Ovary (tissue), 10 donors: ENCODE measurements around the gene DDX47. TPM values are rescaled to one million over a fixed set of nuclear protein-coding genes. Genes with fewer than 3 reads are reported as not detected.

Experiments
- DNase-seq, 5 donors: peaks; one replicate each; pipeline ENCODE4 v3.0.0-alpha.2; 2019 to 2020
- H3K27ac ChIP-seq, 2 donors: fragments of 200-600 bp; one replicate each; pipeline versions ENCODE4 v1.5.1 to v1.8.0; 2019 to 2022
- H3K27me3 ChIP-seq: fragments of 200-600 bp; one replicate; pipeline ENCODE4 v1.8.0; 2022
- H3K36me3 ChIP-seq: fragments of 200-600 bp; sonication (generic); one replicate; pipeline ENCODE4 v1.5.1; 2019
- H3K4me1 ChIP-seq: one replicate; pipeline ENCODE4 v1.8.1; 2013; ENCODE audit warnings: mild to moderate bottlenecking, moderate library complexity; ENCODE audit not compliant: insufficient read depth
- H3K4me3 ChIP-seq: fragments of 200-600 bp; sonication (generic); one replicate; pipeline ENCODE4 v1.5.1; 2017
- H3K9me3 ChIP-seq, 2 donors: fragments of 200-600 bp in 1 of 2; sonication (generic) in 1 of 2; one replicate each; pipeline versions ENCODE4 v1.5.1 to v1.8.1; 2013 to 2019; ENCODE audit warnings: mild to moderate bottlenecking in 1 of 2, moderate library complexity in 1 of 2
- CTCF ChIP-seq, 3 donors: fragments of 450-650 bp in 2 of 3; fragments of 200-600 bp in 1 of 3; IDR thresholded peaks; one replicate each; pipeline versions ENCODE4 v1.5.1 to v1.8.0; 2016 to 2022; ENCODE audit warnings: antibody characterized with exemption in 3 of 3, mild to moderate bottlenecking in 1 of 3
- EP300 ChIP-seq: sonication (generic); formaldehyde crosslinking; IDR thresholded peaks from one replicate; pipeline ENCODE4 v1.6.1; 2017; ENCODE audit warnings: antibody characterized with exemption
- POLR2A ChIP-seq: fragments of 450-650 bp; IDR thresholded peaks from one replicate; pipeline ENCODE4 v1.6.1; 2017; ENCODE audit warnings: antibody characterized with exemption, mild to moderate bottlenecking, moderate library complexity
- WGBS, 3 donors: extraction: QIAGEN DNeasy Blood & Tissue Kit in 1 of 3; methylation state at CpG; one replicate each; pipeline versions ENCODE4 v1.1.5 to v1.1.7; 2013 to 2017; 5-methylcytosine and 5-hydroxymethylcytosine counted together
- intact Hi-C, 4 donors: fragments of 100-400 bp; cut with DNase I; formaldehyde crosslinking; loops; one replicate each; pipeline versions ENCODE4 v1.11.0 to v1.15.1; 2022 to 2023
- long read RNA-seq, 3 donors: library from polyadenylated mRNA in 2 of 3; unstranded in 2 of 3; transcript quantifications; one replicate each; pipeline ENCODE4 v2.0.0 and lab custom pipeline, GENCODE V29; 2021 to 2026
- polyA plus RNA-seq, 2 donors: library from polyadenylated mRNA; stranded (reverse); fragments of 200-250 nt in 1 of 2; fragments of 350-450 nt in 1 of 2; fragmentation: Illumina TruSeq in 1 of 2; extraction: RNeasy Lipid Tissue Mini Kit (QIAGEN cat#74804) in 1 of 2; gene quantifications; one replicate each; pipeline ENCODE4 v1.2.3, GENCODE V29; 2013 to 2014
- total RNA-seq, 7 donors: library from RNA; depleted of rRNA in 2 of 7; stranded (reverse); fragments of >200 nt in 2 of 7; fragmentation: NEBNext Ultra II Directional in 3 of 7; extraction: Animal tissue kit (Norgen Biotek cat#: 25700) in 3 of 7; gene quantifications; one replicate each; pipeline versions ENCODE4 v1.1.0 to v1.2.4, GENCODE V29; 2016 to 2023
- donor health status: DM: no; HTN: no; CAD: no; lungs with moderate emphysema.
- donor health status: DM: no; HTN: no; CAD: no.
- donor health status: Bipolar disorder and iron deficiency.
- donor health status: DM: yes; HTN: yes; CAD: no.
- donor health status: DM: no; HTN: no; CAD: no.
- donor health status: DM: yes; HTN: yes; CAD: no.

DDX47 gene
- total RNA-seq (10 to 100 TPM; 45.6 to 59.8 (median 52.3) TPM), polyA plus RNA-seq (10 to 100 TPM; 38.6 to 71.7 TPM)
- long read RNA-seq, donor 1, transcript DDX47-202 (12 exons, 1,817 nt) = major isoform, 135 of 144 reads
- long read RNA-seq, donor 1, transcript DDX47-212 (11 exons, 2,357 nt) = minor isoform, 6 of 144 reads
- long read RNA-seq, donor 1, partial matches to known transcripts = 0 of 144 reads
- long read RNA-seq, donor 1, other reads (novel, unspliced or antisense) = 1 of 144 reads
- long read RNA-seq, donor 2, transcript DDX47-202 (12 exons, 1,817 nt) = major isoform, 25 of 28 reads
- long read RNA-seq, donor 2, partial matches to known transcripts = 0 of 28 reads
- long read RNA-seq, donor 2, other reads (novel, unspliced or antisense) = 0 of 28 reads
- long read RNA-seq, donor 3, transcript DDX47-212 (11 exons, 2,357 nt) = minor isoform, 7 of 65 reads
- long read RNA-seq, donor 3, transcript DDX47-202 (12 exons, 1,817 nt) = major isoform, 52 of 65 reads
- long read RNA-seq, donor 3, partial matches to known transcripts = 5 of 65 reads
- long read RNA-seq, donor 3, other reads (novel, unspliced or antisense) = 0 of 65 reads

- peak within 1 kb of the TSS in 1 of 2 donors; percentile 14 for H3K27ac ChIP-seq
- H3K9me3 ChIP-seq = no peaks in the 10 kb centered on the region
- no peaks in the 10 kb centered on the region for H3K36me3 ChIP-seq
- peaks cover 9% of the 10 kb centered on the region for H3K4me1 ChIP-seq
- peak; percentile 65 for TF ChIP-seq POLR2A
- peak; percentile 92 to 97 (median 95) for TF ChIP-seq CTCF (IDR thresholded peaks at IDR 0.05)
- TF ChIP-seq EP300 = no peak
- peak; percentile 93 to 98 (median 97) for DNase-seq
- H3K27me3 ChIP-seq = no peaks in the 10 kb centered on the region
- intact Hi-C loops = no loop called here
- 1 to 2% (median 2%) methylated on average over 35 of the region's 35 CpGs for WGBS, 3 donors
- H3K4me3 ChIP-seq = peak within 1 kb of the TSS; percentile 73
Observed at GRCh38 chr12:12813120-12814101, at the start of gene DDX47. DDX47 (plus strand) TSS chr12:12813346; CDS start chr12:12813368, 22 bp downstream.

DNA sequence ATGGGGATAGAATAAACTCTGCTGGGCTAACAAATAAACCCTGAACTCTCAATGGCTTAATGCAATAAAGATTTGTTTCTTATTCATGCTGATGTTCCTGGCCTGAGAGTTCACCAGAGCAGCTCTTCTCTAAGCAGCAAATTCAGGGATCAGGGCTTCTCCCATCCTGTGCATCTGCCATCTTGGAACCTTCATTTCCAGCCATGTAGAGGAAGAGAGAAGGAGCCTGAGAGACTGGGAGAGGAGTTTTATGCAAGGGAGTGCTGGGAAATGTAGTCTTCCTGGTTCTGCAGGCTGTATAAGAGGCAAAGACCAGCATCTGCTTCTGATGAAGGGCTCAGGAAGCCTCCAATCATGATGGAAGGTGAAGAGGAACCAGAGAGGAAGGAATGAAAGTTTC is 48.3 kb upstream of the DDX47 start:
- Histone ChIP-seq H3K27me3 (no peaks in the 10 kb centered on the region), H3K4me3 (no peak overlapping the region), H3K9me3 (no peaks in the 10 kb centered on the region), H3K27ac (no peak overlapping the region), H3K4me1 (no peaks in the 10 kb centered on the region), H3K36me3 (no peaks in the 10 kb centered on the region)
- no peak for DNase-seq
- TF ChIP-seq EP300 = no peak
- no peak for TF ChIP-seq CTCF (IDR thresholded peaks at IDR 0.05)
- no peak for TF ChIP-seq POLR2A
- intact Hi-C loops = no loop called here

GRCh38 chr12:12770262-12770661 is 42.9 kb upstream of the DDX47 start:
- intact Hi-C loops = no loop called here
- no peaks in the 10 kb centered on the region for H3K9me3 ChIP-seq
- H3K27me3 ChIP-seq = no peaks in the 10 kb centered on the region
- no peak overlapping the region for H3K27ac ChIP-seq
- 94 to 98% (median 96%) methylated on average over 6 of the region's 6 CpGs for WGBS, 3 donors
- TF ChIP-seq POLR2A (no peak), EP300 (no peak)
- H3K4me1 ChIP-seq = no peaks in the 10 kb centered on the region
- DNase-seq = no peak
- no peak overlapping the region for H3K4me3 ChIP-seq
- H3K36me3 ChIP-seq = no peaks in the 10 kb centered on the region

DNA sequence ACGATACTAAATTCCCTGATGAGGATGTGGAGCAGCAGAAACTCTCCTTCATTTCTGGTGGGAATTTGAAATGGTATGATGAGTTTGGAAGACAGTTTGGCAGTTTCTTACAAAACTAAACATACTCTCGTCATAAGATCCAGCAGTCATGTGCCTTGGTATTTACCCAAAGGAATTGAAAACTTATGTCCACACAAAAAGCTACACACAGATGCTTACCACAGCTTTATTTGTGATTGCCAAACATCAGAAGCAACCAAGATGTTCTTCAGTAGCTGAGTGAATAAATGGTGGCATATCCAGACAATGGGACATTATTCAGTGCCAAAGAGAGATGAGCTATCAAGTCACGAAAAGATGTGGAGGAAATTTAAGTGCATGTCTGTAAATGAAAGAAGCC is 38.4 kb upstream of the DDX47 start:
- Histone ChIP-seq H3K4me1 (no peaks in the 10 kb centered on the region), H3K4me3 (no peak overlapping the region), H3K9me3 (no peaks in the 10 kb centered on the region), H3K27me3 (no peaks in the 10 kb centered on the region), H3K36me3 (no peaks in the 10 kb centered on the region), H3K27ac (no peak overlapping the region)
- intact Hi-C loops = no loop called here
- TF ChIP-seq POLR2A (no peak), CTCF (IDR thresholded peaks at IDR 0.05) (no peak), EP300 (no peak)
- no peak for DNase-seq
- WGBS, 3 donors = 63 to 92% (median 91%) methylated on average over 3 of the region's 3 CpGs
